ENCODE results near the gene DLGAP4.

Gene DLGAP4

GRCh38 chr20:36541227-36541767 is 235.2 kb downstream of the DLGAP4 start, which contains the start of gene MYL9:
Gene MYL9 (plus strand): TSS chr20:36541519. CDS start chr20:36544885, 3,366 bp downstream.
- peak; percentile 73 for DNase-seq (ENCODE audit: low read depth, low spot score)
- in situ Hi-C loops (cut with HindIII; ENCODE audit: low sequenced_read_pairs): no loop called here
- peak within 1 kb of the TSS; percentile 82 for H3K4me3 ChIP-seq (ENCODE audit: low read depth, low read length)
- no peak for TF ChIP-seq CTCF (IDR thresholded peaks at IDR 0.05; ENCODE audit: low read depth, low read length)

DNA sequence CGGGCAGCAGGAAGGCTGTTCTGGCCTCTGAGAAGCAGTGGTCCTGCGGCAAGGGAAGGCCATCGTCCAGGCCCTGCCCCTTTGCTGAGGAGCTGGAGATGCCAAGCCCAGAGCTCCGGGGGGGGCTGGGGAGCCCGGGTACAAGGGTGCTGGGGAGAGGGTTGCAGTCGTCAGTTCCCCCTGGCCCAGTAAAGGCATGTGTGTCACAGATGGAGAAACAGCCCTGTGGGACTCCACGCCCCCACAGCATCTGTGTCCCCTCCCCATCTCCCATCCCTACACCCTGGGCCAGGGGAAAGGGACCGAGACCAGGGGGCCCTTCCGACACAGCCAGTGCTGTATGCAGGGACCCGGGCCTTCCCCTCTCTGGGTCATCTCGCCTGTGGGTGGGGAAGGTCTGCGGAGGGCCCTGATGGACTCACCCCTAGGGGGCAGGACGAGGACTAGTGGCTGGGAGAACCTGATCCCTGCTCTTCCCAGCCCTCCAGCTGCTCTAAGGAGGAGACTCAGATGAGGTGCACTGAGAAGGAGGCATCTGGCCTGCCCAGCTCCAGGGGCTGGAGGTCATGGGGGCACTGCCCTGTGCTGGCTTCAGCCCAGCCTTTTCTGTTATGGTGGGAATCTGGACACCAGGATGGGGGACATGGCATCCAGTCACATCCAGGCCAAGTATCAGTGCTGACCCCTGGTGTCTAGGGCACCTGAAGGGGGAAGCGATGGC is 235.8 kb downstream of the DLGAP4 start:
- H3K4me3 ChIP-seq (ENCODE audit: low read depth, low read length): peak overlapping the region; percentile 82
- DNase-seq (ENCODE audit: low read depth, low spot score): no peak
- in situ Hi-C loops (cut with HindIII; ENCODE audit: low sequenced_read_pairs): no loop called here
- peak; percentile 62 for TF ChIP-seq CTCF (IDR thresholded peaks at IDR 0.05; ENCODE audit: low read depth, low read length)

DNA sequence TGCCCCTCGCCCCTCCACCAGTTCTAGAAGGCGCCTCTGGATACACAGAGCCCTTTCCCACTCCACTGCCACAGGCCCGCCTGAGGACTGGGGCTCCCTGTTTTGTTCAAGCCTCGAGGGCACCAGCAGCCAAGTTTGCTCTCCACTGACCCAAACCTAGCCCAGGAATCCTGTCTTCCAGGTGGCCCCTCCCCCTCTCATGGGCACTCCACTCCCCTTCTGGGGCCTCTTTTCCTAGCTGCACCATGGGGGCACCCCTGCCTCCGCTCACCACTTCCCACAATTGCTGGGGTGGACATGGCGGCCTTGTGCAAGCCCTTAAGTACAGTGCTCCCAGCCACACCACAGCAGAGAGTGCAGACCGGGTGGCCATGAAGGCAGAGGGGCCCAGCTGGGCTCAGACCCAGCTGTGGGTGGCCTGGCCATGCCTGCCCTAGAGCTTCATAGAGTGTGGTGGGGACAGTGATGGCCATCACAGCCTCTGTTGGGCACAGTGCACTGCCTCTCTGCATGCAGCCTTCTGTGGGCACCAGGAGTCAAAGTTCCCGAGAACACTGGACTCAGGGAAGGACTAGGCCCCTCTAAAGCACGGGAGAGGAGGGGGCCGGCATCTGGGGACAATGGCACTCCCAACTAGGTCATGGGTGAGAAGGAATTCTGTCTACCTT is 236.5 kb downstream of the DLGAP4 start:
- no peak for DNase-seq (ENCODE audit: low read depth, low spot score)
- H3K4me3 ChIP-seq (ENCODE audit: low read depth, low read length): peak overlapping the region; percentile 82
- no peak for TF ChIP-seq CTCF (IDR thresholded peaks at IDR 0.05; ENCODE audit: low read depth, low read length)
- in situ Hi-C loops (cut with HindIII; ENCODE audit: low sequenced_read_pairs): no loop called here

DNA sequence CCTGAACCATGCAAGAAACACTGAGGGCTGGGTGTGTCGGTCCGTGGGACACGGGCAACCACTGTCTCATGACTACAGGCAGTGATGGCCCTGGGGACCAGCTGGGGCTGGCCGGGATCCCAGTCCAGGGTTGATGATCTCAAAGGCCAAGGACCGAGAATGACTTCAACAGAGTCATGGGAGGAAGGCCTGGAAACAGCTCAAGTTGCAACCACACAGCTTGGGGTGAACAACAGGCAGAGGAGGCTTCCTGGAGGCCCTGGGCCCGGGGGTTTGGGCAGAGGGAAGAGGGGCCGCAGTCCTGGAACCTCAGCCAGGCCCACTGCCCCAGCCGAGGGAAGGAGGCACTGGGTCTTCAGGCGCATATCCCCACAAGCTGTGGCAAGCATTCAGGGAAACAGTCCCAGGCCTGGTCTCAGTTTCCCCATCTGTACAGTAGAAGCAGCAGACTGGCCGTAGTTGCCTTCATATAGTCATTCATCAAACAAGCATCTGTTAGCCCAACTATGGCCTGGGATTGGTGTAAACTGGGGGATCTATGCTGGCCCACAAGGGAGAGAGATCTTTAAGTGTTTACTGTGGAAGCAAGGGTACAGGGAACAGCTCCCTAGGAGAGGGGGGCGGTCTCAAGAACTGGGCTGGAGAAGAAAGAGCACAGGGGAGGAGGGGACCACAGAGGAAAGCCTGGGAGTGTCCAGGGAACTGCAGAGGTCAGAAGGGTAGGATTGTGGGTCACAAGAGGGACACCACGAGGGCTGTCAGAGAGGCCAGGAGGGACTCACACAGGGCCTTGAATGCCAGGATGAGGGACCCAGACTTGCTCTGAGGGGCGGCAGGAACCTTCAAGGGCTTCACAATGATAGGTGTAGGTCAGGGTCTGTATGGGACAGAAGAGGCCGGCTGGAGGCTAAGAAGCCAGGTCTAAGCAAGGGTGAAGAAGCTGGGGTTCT is 237.3 kb downstream of the DLGAP4 start:
- peak overlapping the region; percentile 82 for H3K4me3 ChIP-seq (ENCODE audit: low read depth, low read length)
- peak; percentile 68 for DNase-seq (ENCODE audit: low read depth, low spot score)
- in situ Hi-C loops (cut with HindIII; ENCODE audit: low sequenced_read_pairs): no loop called here

GRCh38 chr20:36544134-36545018 is 238.2 kb downstream of the DLGAP4 start:
- H3K4me3 ChIP-seq (ENCODE audit: low read depth, low read length): no peak overlapping the region

More for the DNA sequence above, 237.3 kb downstream of the DLGAP4 start:
- TF ChIP-seq CTCF (IDR thresholded peaks at IDR 0.05; ENCODE audit: low read depth, low read length): no peak

More at GRCh38 chr20:36544134-36545018, 238.2 kb downstream of the DLGAP4 start:
- no peak for TF ChIP-seq CTCF (IDR thresholded peaks at IDR 0.05; ENCODE audit: low read depth, low read length)
- in situ Hi-C loops (cut with HindIII; ENCODE audit: low sequenced_read_pairs): no loop called here
- peak; percentile 52 for DNase-seq (ENCODE audit: low read depth, low spot score)

All from astrocyte of the spinal cord (primary cell).